ENCODE measurements around the gene CNDP1. TPM values are rescaled to one million over a fixed set of nuclear protein-coding genes. Genes with fewer than 3 reads are reported as not detected.
"Not testable (repeated sequence)": the region's sequence is repeated elsewhere in the genome, so short reads cannot be mapped to it uniquely, and the experiment has no call there.

Gene CNDP1
- total RNA-seq, 5 donors from 2014 or later (not counting 1 experiment from before 2014, with no cell fraction given), result 0.16 to 0.76 TPM; not detected in 3

DNA sequence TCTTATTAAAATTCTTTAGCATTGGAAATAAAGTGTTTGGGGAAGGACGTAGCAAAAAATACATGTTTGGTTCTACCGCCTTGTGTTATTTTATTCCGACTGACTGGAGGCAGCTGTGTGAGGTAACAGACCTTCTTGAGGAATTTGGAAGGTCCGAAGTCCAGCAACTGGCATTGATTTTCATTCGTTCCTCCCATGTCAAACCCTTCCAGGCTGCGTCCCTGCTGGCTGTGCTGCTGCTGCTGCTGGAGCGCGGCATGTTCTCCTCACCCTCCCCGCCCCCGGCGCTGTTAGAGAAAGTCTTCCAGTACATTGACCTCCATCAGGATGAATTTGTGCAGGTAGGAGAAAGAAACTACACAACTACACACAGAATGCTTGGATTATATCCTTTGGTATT, 21.8 kb downstream of the CNDP1 start:
- POLR2A ChIA-PET, result no interaction called here
- no peak for ATAC-seq (replicated peaks in 1 of 4)
- H3K9me3 ChIP-seq, result no peaks in the 10 kb centered on the region
- CTCF ChIA-PET, result interaction anchor here (0.5 to 1.4 kb wide), 3 partner anchors 66 to 411 kb away, joined by 3 to 5 read pairs (median 3); no protein-coding TSS in a partner anchor
- 93% methylated on average over 2 of the region's 11 CpGs for WGBS (ENCODE audit: insufficient coverage)
- no peaks in the 10 kb centered on the region for H3K36me3 ChIP-seq (ENCODE audit: control insufficient read depth in 2 of 2, extremely low read depth in 1 of 2, insufficient read depth in 1 of 2, low read length in 1 of 2)
- no peaks in the 10 kb centered on the region for H3K36me3 Mint-ChIP-seq
- H3K27me3 Mint-ChIP-seq, result peaks cover 24 to 25% of the 10 kb centered on the region in 2 donors
- H3K27ac Mint-ChIP-seq, result no peak overlapping the region
- H3K4me3 ChIP-seq (ENCODE audit: control insufficient read depth in 1 of 2, extremely low read depth in 1 of 2, low read length in 1 of 2), result no peak overlapping the region
- peaks cover 0 to 22% of the 10 kb centered on the region in 2 experiments for H3K27me3 ChIP-seq (replicated peaks in 1 of 2; ENCODE audit: control insufficient read depth in 2 of 2, extremely low read depth in 1 of 2, insufficient read depth in 2 of 2, low read length in 1 of 2)
- H3K9me3 Mint-ChIP-seq, result no peaks in the 10 kb centered on the region
- H3K27ac ChIP-seq (ENCODE audit: low read length), result no peak overlapping the region
- DNase-seq, result no peak
- no peaks in the 10 kb centered on the region for H3K4me1 ChIP-seq (ENCODE audit: control insufficient read depth in 1 of 2, extremely low read depth in 1 of 2, insufficient read depth in 2 of 2, low read length in 2 of 2)
- no peaks in the 10 kb centered on the region for H3K4me1 Mint-ChIP-seq
- H3K4me3 Mint-ChIP-seq, result no peak overlapping the region

DNA sequence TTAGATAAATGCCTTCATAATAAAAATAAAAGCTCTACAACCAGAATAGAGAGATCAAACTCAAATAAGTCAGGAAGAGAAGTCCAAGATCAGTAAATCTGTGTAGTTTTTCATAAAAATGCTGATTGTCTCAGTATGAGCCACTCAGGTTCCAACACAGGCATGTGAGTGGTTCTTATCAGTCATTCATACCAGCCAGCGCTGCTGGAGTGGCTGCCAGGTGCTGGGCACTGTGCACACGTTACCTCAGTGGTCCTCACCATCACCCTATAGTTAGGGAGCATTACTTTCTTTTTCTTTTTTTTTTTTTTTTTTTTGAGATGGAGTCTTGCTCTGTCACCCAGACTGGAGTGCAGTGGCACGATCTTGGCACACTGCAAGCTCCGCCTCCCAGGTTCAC, 23.8 kb downstream of the CNDP1 start:
- H3K36me3 ChIP-seq (ENCODE audit: control insufficient read depth in 2 of 2, extremely low read depth in 1 of 2, insufficient read depth in 1 of 2, low read length in 1 of 2), result no peaks in the 10 kb centered on the region
- Mint-ChIP-seq H3K36me3 (no peaks in the 10 kb centered on the region), H3K4me1 (no peaks in the 10 kb centered on the region), H3K27ac (no peak overlapping the region), H3K27me3 (peaks cover 22 to 25% of the 10 kb centered on the region in 2 donors), H3K9me3 (no peaks in the 10 kb centered on the region), H3K4me3 (no peak overlapping the region)
- no peak overlapping the region for H3K4me3 ChIP-seq (ENCODE audit: control insufficient read depth in 1 of 2, extremely low read depth in 1 of 2, low read length in 1 of 2)
- ChIA-PET POLR2A (no interaction called here), CTCF (no interaction called here)
- no peaks in the 10 kb centered on the region for H3K9me3 ChIP-seq
- DNase-seq (no peak), ATAC-seq (replicated peaks in 1 of 4) (no peak)
- no peaks in the 10 kb centered on the region for H3K4me1 ChIP-seq (ENCODE audit: control insufficient read depth in 1 of 2, extremely low read depth in 1 of 2, insufficient read depth in 2 of 2, low read length in 2 of 2)
- no CpG with 5 or more reads among the region's 4 CpGs for WGBS (ENCODE audit: insufficient coverage)
- H3K27me3 ChIP-seq (replicated peaks in 1 of 2; ENCODE audit: control insufficient read depth in 2 of 2, extremely low read depth in 1 of 2, insufficient read depth in 2 of 2, low read length in 1 of 2), result peaks cover 0 to 22% of the 10 kb centered on the region in 2 experiments
- no peak overlapping the region for H3K27ac ChIP-seq (ENCODE audit: low read length)

DNA sequence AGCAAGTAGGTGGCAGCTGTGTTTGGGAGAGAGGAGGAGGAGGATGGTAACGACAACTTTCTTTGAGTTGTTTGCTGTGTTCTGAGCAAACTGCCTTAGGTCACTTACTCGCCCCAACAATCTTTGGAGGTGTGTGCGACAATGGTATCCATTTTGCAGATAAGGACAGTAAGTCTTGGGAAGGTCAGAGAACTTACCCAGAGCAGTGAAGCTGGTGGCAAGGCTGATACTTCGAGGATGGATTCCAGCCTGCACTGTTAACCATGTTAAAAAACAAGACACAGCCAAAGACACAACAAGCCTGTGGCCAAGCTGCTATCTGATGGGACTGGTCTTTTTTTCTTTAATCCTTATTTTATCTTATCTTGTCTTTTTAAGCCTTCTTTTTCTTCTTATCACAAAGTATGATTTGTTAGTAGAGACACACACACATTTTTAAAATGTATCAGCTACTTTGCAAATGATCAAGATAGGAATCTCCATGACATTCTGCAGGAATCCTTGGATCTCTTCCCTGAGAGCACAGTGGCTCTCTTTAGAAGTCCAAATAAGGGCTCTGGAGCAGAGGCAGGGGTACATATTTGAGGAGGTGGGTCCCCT, 27.9 kb downstream of the CNDP1 start:
- Mint-ChIP-seq H3K9me3 (peaks cover 0 to 7% (median 2%) of the 10 kb centered on the region in 3 donors), H3K36me3 (peaks cover 10% of the 10 kb centered on the region), H3K4me3 (no peak overlapping the region), H3K27ac (no peak overlapping the region), H3K27me3 (peaks cover 11% of the 10 kb centered on the region in 2 donors), H3K4me1 (no peaks in the 10 kb centered on the region)
- H3K27ac ChIP-seq (ENCODE audit: low read length), result no peak overlapping the region
- no peaks in the 10 kb centered on the region for H3K9me3 ChIP-seq
- WGBS (ENCODE audit: insufficient coverage), result 89% methylated on average over 3 of the region's 4 CpGs
- ChIA-PET POLR2A (no interaction called here), CTCF (interaction anchor here (0.8 to 1.1 kb wide), 2 partner anchors 12 to 563 kb away, joined by 3 read pairs; no protein-coding TSS in a partner anchor)
- H3K27me3 ChIP-seq (replicated peaks in 1 of 2; ENCODE audit: control insufficient read depth in 2 of 2, extremely low read depth in 1 of 2, insufficient read depth in 2 of 2, low read length in 1 of 2), result peaks cover 0 to 11% of the 10 kb centered on the region in 2 experiments
- no peak for ATAC-seq (replicated peaks in 1 of 4)
- H3K4me3 ChIP-seq (ENCODE audit: control insufficient read depth in 1 of 2, extremely low read depth in 1 of 2, low read length in 1 of 2), result no peak overlapping the region
- no peak for DNase-seq
- H3K36me3 ChIP-seq (ENCODE audit: control insufficient read depth in 2 of 2, extremely low read depth in 1 of 2, insufficient read depth in 1 of 2, low read length in 1 of 2), result no peaks in the 10 kb centered on the region
- no peaks in the 10 kb centered on the region for H3K4me1 ChIP-seq (ENCODE audit: control insufficient read depth in 1 of 2, extremely low read depth in 1 of 2, insufficient read depth in 2 of 2, low read length in 2 of 2)

- Histone ChIP-seq H3K27ac (ENCODE audit: low read length) (no peak overlapping the region), H3K27me3 (replicated peaks in 1 of 2; ENCODE audit: control insufficient read depth in 2 of 2, extremely low read depth in 1 of 2, insufficient read depth in 2 of 2, low read length in 1 of 2) (peaks cover 0 to 12% of the 10 kb centered on the region in 2 experiments), H3K4me3 (ENCODE audit: control insufficient read depth in 1 of 2, extremely low read depth in 1 of 2, low read length in 1 of 2) (no peak overlapping the region), H3K4me1 (ENCODE audit: control insufficient read depth in 1 of 2, extremely low read depth in 1 of 2, insufficient read depth in 2 of 2, low read length in 2 of 2) (no peaks in the 10 kb centered on the region), H3K9me3 (no peaks in the 10 kb centered on the region), H3K36me3 (ENCODE audit: control insufficient read depth in 2 of 2, extremely low read depth in 1 of 2, insufficient read depth in 1 of 2, low read length in 1 of 2) (no peaks in the 10 kb centered on the region)
- H3K4me1 Mint-ChIP-seq, result no peaks in the 10 kb centered on the region
- H3K4me3 Mint-ChIP-seq, result no peak overlapping the region
- ChIA-PET CTCF (interaction anchor here in 1 of 2 donors (0.8 kb wide), 1 partner anchor 563 kb away, joined by 3 read pairs; no protein-coding TSS in a partner anchor), POLR2A (no interaction called here)
- peaks cover 11% of the 10 kb centered on the region for H3K36me3 Mint-ChIP-seq
- DNase-seq, result no peak
- peaks cover 10% of the 10 kb centered on the region in 2 donors for H3K27me3 Mint-ChIP-seq
- peaks cover 0 to 8% (median 2%) of the 10 kb centered on the region in 3 donors for H3K9me3 Mint-ChIP-seq
- no peak overlapping the region for H3K27ac Mint-ChIP-seq
- ATAC-seq (replicated peaks in 1 of 4), result no peak
- 61% methylated on average over 4 of the region's 4 CpGs for WGBS (ENCODE audit: insufficient coverage)
Measured at GRCh38 chr18:74562775-74563174, 28.5 kb downstream of the CNDP1 start.

DNA sequence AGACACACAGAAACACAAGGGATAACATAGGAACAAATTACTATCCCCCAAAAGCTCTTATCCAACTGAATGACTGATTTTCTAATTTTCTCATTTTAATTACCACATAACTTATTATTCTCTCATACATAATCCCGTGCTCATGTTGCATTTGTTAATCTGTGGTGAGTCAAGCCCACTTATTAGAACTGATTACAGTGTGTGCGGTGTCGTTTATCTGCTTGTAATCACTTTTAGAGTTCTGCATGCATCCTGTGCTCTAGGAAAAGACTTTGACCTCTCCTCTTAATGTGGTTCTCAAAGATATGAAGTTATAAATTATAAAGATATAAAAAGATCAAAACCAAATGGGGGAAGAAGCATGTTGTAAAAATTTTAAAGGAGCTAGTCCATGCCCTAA, 29.7 kb downstream of the CNDP1 start:
- H3K4me3 Mint-ChIP-seq, result no peak overlapping the region

GRCh38 chr18:74565164-74565563, 30.9 kb downstream of the CNDP1 start:
- H3K4me1 ChIP-seq (ENCODE audit: control insufficient read depth in 1 of 2, extremely low read depth in 1 of 2, insufficient read depth in 2 of 2, low read length in 2 of 2); DNase-seq; H3K9me3 Mint-ChIP-seq; H3K4me3 ChIP-seq (ENCODE audit: control insufficient read depth in 1 of 2, extremely low read depth in 1 of 2, low read length in 1 of 2); H3K9me3 ChIP-seq; H3K36me3 ChIP-seq (ENCODE audit: control insufficient read depth in 2 of 2, extremely low read depth in 1 of 2, insufficient read depth in 1 of 2, low read length in 1 of 2); H3K27ac Mint-ChIP-seq; H3K27ac ChIP-seq (ENCODE audit: low read length); H3K4me1 Mint-ChIP-seq; H3K4me3 Mint-ChIP-seq; ATAC-seq (replicated peaks in 1 of 4): not testable (repeated sequence)
- peaks cover 0 to 12% of the 10 kb centered on the region in 2 experiments for H3K27me3 ChIP-seq (replicated peaks in 1 of 2; ENCODE audit: control insufficient read depth in 2 of 2, extremely low read depth in 1 of 2, insufficient read depth in 2 of 2, low read length in 1 of 2)
- WGBS (ENCODE audit: insufficient coverage), result no CpG with 5 or more reads among the region's 1 CpG
- ChIA-PET POLR2A (interaction anchor here in 1 of 2 donors (0.7 kb wide), 1 partner anchor 332 kb away, joined by 3 read pairs; no protein-coding TSS in a partner anchor), CTCF (interaction anchor here in 1 of 2 donors (0.6 kb wide), 1 partner anchor 107 kb away, joined by 3 read pairs; no protein-coding TSS in a partner anchor)
- H3K27me3 Mint-ChIP-seq, result peaks cover 24 to 25% of the 10 kb centered on the region in 2 donors
- H3K36me3 Mint-ChIP-seq, result peaks cover 11% of the 10 kb centered on the region

More for the DNA sequence above, 29.7 kb downstream of the CNDP1 start:
- Mint-ChIP-seq H3K36me3 (peaks cover 11% of the 10 kb centered on the region), H3K9me3 (peaks cover 0 to 8% (median 2%) of the 10 kb centered on the region in 3 donors), H3K4me1 (no peaks in the 10 kb centered on the region), H3K27me3 (peaks cover 19% of the 10 kb centered on the region in 2 donors), H3K27ac (no peak overlapping the region)
- H3K27ac ChIP-seq (ENCODE audit: low read length), result no peak overlapping the region
- no peak overlapping the region for H3K4me3 ChIP-seq (ENCODE audit: control insufficient read depth in 1 of 2, extremely low read depth in 1 of 2, low read length in 1 of 2)
- ATAC-seq (replicated peaks in 1 of 4), result no peak
- no peak for DNase-seq
- H3K9me3 ChIP-seq, result no peaks in the 10 kb centered on the region
- CTCF ChIA-PET, result interaction anchor here in 1 of 2 donors (1.0 kb wide), 1 partner anchor 17 kb away, joined by 3 read pairs; no protein-coding TSS in a partner anchor
- POLR2A ChIA-PET, result no interaction called here
- no CpG with 5 or more reads among the region's 3 CpGs for WGBS (ENCODE audit: insufficient coverage)
- no peaks in the 10 kb centered on the region for H3K4me1 ChIP-seq (ENCODE audit: control insufficient read depth in 1 of 2, extremely low read depth in 1 of 2, insufficient read depth in 2 of 2, low read length in 2 of 2)
- no peaks in the 10 kb centered on the region for H3K36me3 ChIP-seq (ENCODE audit: control insufficient read depth in 2 of 2, extremely low read depth in 1 of 2, insufficient read depth in 1 of 2, low read length in 1 of 2)
- peaks cover 0 to 13% of the 10 kb centered on the region in 2 experiments for H3K27me3 ChIP-seq (replicated peaks in 1 of 2; ENCODE audit: control insufficient read depth in 2 of 2, extremely low read depth in 1 of 2, insufficient read depth in 2 of 2, low read length in 1 of 2)
